Measurements from ENCODE around the gene CD96. TPM values are rescaled to one million over a fixed set of nuclear protein-coding genes. Genes with fewer than 3 reads are reported as not detected.

Gene CD96
- polyA plus RNA-seq, 1 donor from 2014 or later = not detected

- H3K9me3 ChIP-seq (ENCODE audit: low read length) = no peaks in the 10 kb centered on the region
- no peaks in the 10 kb centered on the region for H4K20me1 ChIP-seq (ENCODE audit: insufficient read depth)
- peak overlapping the region; percentile 66 for H3K9ac ChIP-seq (ENCODE audit: low read length)
- H3K4me2 ChIP-seq (ENCODE audit: low read length) = peak overlapping the region; percentile 63
- peak overlapping the region; percentile 72 for H3K4me3 ChIP-seq (ENCODE audit: low read length)
- H3K9me2 ChIP-seq (ENCODE audit: insufficient read depth, low read length) = no peaks in the 10 kb centered on the region
- H3F3A ChIP-seq (ENCODE audit: insufficient read depth, low read length, poor library complexity, severe bottlenecking) = no peaks in the 10 kb centered on the region
- H3K36me3 ChIP-seq (ENCODE audit: insufficient read depth, low read length) = no peaks in the 10 kb centered on the region
- peaks cover 25% of the 10 kb centered on the region for H3K79me2 ChIP-seq (replicated peaks; ENCODE audit: insufficient read depth, low read length)
- no peak for TF ChIP-seq EP300 (conservative IDR thresholded peaks at IDR 0.05; ENCODE audit: poor library complexity, severe bottlenecking)
- no peak for TF ChIP-seq MXI1 (conservative IDR thresholded peaks at IDR 0.05; ENCODE audit: poor library complexity, severe bottlenecking)
- no peak for TF ChIP-seq EZH2 (IDR thresholded peaks at IDR 0.05; ENCODE audit: borderline replicate concordance, insufficient read depth, low read length, poor library complexity, severe bottlenecking)
- TF ChIP-seq POLR2AphosphoS5 (IDR thresholded peaks at IDR 0.05) = no peak
- TF ChIP-seq, protein P1, sequence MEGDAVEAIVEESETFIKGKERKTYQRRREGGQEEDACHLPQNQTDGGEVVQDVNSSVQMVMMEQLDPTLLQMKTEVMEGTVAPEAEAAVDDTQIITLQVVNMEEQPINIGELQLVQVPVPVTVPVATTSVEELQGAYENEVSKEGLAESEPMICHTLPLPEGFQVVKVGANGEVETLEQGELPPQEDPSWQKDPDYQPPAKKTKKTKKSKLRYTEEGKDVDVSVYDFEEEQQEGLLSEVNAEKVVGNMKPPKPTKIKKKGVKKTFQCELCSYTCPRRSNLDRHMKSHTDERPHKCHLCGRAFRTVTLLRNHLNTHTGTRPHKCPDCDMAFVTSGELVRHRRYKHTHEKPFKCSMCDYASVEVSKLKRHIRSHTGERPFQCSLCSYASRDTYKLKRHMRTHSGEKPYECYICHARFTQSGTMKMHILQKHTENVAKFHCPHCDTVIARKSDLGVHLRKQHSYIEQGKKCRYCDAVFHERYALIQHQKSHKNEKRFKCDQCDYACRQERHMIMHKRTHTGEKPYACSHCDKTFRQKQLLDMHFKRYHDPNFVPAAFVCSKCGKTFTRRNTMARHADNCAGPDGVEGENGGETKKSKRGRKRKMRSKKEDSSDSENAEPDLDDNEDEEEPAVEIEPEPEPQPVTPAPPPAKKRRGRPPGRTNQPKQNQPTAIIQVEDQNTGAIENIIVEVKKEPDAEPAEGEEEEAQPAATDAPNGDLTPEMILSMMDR (IDR thresholded peaks at IDR 0.05; ENCODE audit: poor library complexity, severe bottlenecking) = no peak
- TF ChIP-seq TAF1 (IDR thresholded peaks at IDR 0.05; ENCODE audit: low read depth) = no peak
- no peak for TF ChIP-seq RAD21 (conservative IDR thresholded peaks at IDR 0.05)
- TF ChIP-seq, protein P2, sequence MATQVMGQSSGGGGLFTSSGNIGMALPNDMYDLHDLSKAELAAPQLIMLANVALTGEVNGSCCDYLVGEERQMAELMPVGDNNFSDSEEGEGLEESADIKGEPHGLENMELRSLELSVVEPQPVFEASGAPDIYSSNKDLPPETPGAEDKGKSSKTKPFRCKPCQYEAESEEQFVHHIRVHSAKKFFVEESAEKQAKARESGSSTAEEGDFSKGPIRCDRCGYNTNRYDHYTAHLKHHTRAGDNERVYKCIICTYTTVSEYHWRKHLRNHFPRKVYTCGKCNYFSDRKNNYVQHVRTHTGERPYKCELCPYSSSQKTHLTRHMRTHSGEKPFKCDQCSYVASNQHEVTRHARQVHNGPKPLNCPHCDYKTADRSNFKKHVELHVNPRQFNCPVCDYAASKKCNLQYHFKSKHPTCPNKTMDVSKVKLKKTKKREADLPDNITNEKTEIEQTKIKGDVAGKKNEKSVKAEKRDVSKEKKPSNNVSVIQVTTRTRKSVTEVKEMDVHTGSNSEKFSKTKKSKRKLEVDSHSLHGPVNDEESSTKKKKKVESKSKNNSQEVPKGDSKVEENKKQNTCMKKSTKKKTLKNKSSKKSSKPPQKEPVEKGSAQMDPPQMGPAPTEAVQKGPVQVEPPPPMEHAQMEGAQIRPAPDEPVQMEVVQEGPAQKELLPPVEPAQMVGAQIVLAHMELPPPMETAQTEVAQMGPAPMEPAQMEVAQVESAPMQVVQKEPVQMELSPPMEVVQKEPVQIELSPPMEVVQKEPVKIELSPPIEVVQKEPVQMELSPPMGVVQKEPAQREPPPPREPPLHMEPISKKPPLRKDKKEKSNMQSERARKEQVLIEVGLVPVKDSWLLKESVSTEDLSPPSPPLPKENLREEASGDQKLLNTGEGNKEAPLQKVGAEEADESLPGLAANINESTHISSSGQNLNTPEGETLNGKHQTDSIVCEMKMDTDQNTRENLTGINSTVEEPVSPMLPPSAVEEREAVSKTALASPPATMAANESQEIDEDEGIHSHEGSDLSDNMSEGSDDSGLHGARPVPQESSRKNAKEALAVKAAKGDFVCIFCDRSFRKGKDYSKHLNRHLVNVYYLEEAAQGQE (IDR thresholded peaks at IDR 0.05; ENCODE audit: borderline replicate concordance) = no peak
- no peak for TF ChIP-seq SMC3 (conservative IDR thresholded peaks at IDR 0.05; ENCODE audit: poor library complexity)
- H2AFZ ChIP-seq (ENCODE audit: low read depth, low read length) = peak overlapping the region; percentile 18
- no peak overlapping the region for H3K27ac ChIP-seq (ENCODE audit: low read length)
- H3K27me3 ChIP-seq (ENCODE audit: insufficient read depth, low read depth, low read length) = no peaks in the 10 kb centered on the region
These were observed 133.8 kb downstream of the CD96 start for GRCh38 chr3:111675846-111676210.

DNA sequence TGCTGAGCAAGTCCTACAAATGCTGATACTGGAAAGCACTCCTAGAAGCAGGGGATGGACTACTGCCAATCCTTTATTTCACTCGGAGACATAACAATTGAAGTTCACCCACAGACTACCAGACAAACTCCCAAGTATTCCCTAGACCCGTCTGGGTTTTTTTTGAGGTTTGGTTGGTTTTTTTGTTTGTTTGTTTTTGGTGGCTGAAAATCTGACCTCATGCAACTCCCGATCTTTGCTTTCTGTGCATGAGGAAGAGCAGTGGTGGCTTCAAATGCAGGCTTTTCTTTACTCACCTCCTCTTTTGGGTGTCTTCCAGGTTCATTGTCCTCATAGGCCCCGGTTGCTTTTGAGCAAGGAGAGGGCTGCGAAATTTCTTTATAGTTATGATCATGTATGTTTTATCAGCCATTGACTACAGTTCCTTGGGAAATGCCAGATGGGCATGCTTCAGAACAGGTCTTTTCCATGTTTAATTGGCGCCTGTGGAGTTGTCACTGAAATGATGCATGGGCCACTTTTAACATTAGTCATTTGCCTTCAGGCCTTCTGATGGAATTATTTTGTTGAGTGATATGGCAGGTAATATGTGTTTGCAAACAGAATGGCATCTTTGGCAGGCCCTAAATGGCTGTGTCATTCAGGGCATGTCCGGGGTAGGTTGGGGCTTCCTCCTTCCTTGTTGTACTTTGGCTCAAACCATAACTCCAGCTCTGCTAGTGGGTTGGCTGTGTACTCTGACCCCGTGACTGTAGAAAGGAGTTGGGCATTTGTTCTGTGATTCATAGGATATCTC, 134.4 kb downstream of the CD96 start:
- TF ChIP-seq, protein P2 (IDR thresholded peaks at IDR 0.05; ENCODE audit: borderline replicate concordance) = no peak
- TF ChIP-seq, protein P1 (IDR thresholded peaks at IDR 0.05; ENCODE audit: poor library complexity, severe bottlenecking) = no peak
- TF ChIP-seq SMC3 (conservative IDR thresholded peaks at IDR 0.05; ENCODE audit: poor library complexity) (no peak), EZH2 (IDR thresholded peaks at IDR 0.05; ENCODE audit: borderline replicate concordance, insufficient read depth, low read length, poor library complexity, severe bottlenecking) (no peak), MXI1 (conservative IDR thresholded peaks at IDR 0.05; ENCODE audit: poor library complexity, severe bottlenecking) (no peak), TAF1 (IDR thresholded peaks at IDR 0.05; ENCODE audit: low read depth) (no peak), EP300 (conservative IDR thresholded peaks at IDR 0.05; ENCODE audit: poor library complexity, severe bottlenecking) (no peak), RAD21 (conservative IDR thresholded peaks at IDR 0.05) (no peak), POLR2AphosphoS5 (IDR thresholded peaks at IDR 0.05) (no peak)
- Histone ChIP-seq H2AFZ (ENCODE audit: low read depth, low read length) (peak overlapping the region; percentile 18), H3F3A (ENCODE audit: insufficient read depth, low read length, poor library complexity, severe bottlenecking) (no peaks in the 10 kb centered on the region), H3K79me2 (replicated peaks; ENCODE audit: insufficient read depth, low read length) (peaks cover 25% of the 10 kb centered on the region), H3K27ac (ENCODE audit: low read length) (no peak overlapping the region), H3K9ac (ENCODE audit: low read length) (peak overlapping the region; percentile 66), H3K4me2 (ENCODE audit: low read length) (peak overlapping the region; percentile 63), H3K4me3 (ENCODE audit: low read length) (peak overlapping the region; percentile 72), H4K20me1 (ENCODE audit: insufficient read depth) (no peaks in the 10 kb centered on the region), H3K27me3 (ENCODE audit: insufficient read depth, low read depth, low read length) (no peaks in the 10 kb centered on the region), H3K9me2 (ENCODE audit: insufficient read depth, low read length) (no peaks in the 10 kb centered on the region), H3K9me3 (ENCODE audit: low read length) (no peaks in the 10 kb centered on the region), H3K36me3 (ENCODE audit: insufficient read depth, low read length) (no peaks in the 10 kb centered on the region)
